OCI-LY7 (cell line): Measurements from ENCODE around the gene DIP2A.

Experiments
- EZH2phosphoT487 ChIP-seq: fragments of 200-600 bp; sonication (generic); IDR thresholded peaks from 2 replicates; pipeline ENCODE4 v1.6.1; 2018; ENCODE audit warnings: low read depth, borderline replicate concordance, mild to moderate bottlenecking, mixed run types, antibody characterized with exemption, low read length, moderate library complexity, mixed read lengths
- TF ChIP-seq, protein P1 (sequence below): fragments of 200-600 bp; sonication (generic); conservative IDR thresholded peaks from 2 replicates; pipeline ENCODE4 v1.5.1; 2014; ENCODE audit warnings: mild to moderate bottlenecking, antibody characterized with exemption, low read length, moderate library complexity, mixed read lengths

DNA sequence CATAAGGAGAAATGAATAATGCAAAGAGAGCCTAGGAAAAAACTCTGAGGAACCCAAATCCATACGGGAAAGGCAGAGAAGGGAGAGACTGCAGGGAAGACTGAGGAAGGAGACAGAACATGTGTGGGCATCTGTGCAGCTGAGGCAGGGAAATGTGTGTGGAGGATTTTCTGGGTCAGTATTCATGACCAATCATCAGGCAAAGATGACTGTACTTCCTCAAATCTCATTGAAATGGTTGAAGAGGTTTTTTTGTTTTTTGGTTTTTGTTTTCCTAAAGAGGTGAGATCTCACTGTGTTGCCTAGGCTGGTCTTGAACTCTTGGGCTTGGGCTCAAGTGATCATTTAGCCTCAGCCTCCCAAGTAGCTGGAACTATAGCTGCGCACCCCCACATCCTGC is 15.7 kb downstream of the DIP2A start:
- TF ChIP-seq, protein P1, sequence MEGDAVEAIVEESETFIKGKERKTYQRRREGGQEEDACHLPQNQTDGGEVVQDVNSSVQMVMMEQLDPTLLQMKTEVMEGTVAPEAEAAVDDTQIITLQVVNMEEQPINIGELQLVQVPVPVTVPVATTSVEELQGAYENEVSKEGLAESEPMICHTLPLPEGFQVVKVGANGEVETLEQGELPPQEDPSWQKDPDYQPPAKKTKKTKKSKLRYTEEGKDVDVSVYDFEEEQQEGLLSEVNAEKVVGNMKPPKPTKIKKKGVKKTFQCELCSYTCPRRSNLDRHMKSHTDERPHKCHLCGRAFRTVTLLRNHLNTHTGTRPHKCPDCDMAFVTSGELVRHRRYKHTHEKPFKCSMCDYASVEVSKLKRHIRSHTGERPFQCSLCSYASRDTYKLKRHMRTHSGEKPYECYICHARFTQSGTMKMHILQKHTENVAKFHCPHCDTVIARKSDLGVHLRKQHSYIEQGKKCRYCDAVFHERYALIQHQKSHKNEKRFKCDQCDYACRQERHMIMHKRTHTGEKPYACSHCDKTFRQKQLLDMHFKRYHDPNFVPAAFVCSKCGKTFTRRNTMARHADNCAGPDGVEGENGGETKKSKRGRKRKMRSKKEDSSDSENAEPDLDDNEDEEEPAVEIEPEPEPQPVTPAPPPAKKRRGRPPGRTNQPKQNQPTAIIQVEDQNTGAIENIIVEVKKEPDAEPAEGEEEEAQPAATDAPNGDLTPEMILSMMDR = no peak
- TF ChIP-seq EZH2phosphoT487 = no peak
